Right lobe of liver (tissue), 6 donors: ENCODE results near the gene C6orf132. TPM values are rescaled to one million over a fixed set of nuclear protein-coding genes. Genes with fewer than 3 reads are reported as not detected.

Source experiments
- ATAC-seq, 4 donors: fragments of 200-7000 bp; cut with Tn5 transposase; one replicate each; pipeline ENCODE4 v1.9.1; 2020; ENCODE audit warnings: mild to moderate bottlenecking in 4 of 4, moderate library complexity in 4 of 4
- DNase-seq, 3 donors: peaks; one replicate each; pipeline ENCODE4 v3.0.0-alpha.2; 2020
- H3K27ac ChIP-seq, 3 donors: fragments of 200-600 bp; one replicate each; pipeline ENCODE4 v1.8.0; 2022
- H3K27me3 ChIP-seq, 2 donors: fragments of 200-600 bp; one replicate each; pipeline ENCODE4 v1.8.0; 2022
- H3K36me3 ChIP-seq, 4 donors: fragments of 200-600 bp; sonication (generic) in 1 of 4; one replicate each; pipeline versions ENCODE4 v1.5.1 to v1.8.0; 2017 to 2022; ENCODE audit warnings: control low read depth in 1 of 4
- H3K4me1 ChIP-seq, 4 donors: fragments of 200-600 bp; sonication (generic) in 1 of 4; one replicate each; pipeline versions ENCODE4 v1.5.1 to v1.8.0; 2017 to 2022; ENCODE audit warnings: control low read depth in 1 of 4
- H3K4me3 ChIP-seq, 3 donors: fragments of 200-600 bp; one replicate each; pipeline ENCODE4 v1.8.0; 2022
- H3K9me3 ChIP-seq, 4 donors: fragments of 200-600 bp; sonication (generic) in 1 of 4; one replicate each; pipeline versions ENCODE4 v1.5.1 to v1.8.0; 2017 to 2022; ENCODE audit warnings: control low read depth in 1 of 4
- CTCF ChIP-seq, 4 donors: fragments of 200-600 bp in 3 of 4; fragments of 450-650 bp in 1 of 4; IDR thresholded peaks; one replicate each; pipeline versions ENCODE4 v1.5.1 to v1.8.0; 2016 to 2022; ENCODE audit warnings: antibody characterized with exemption in 4 of 4, mild to moderate bottlenecking in 2 of 4
- POLR2A ChIP-seq: fragments of 450-650 bp; IDR thresholded peaks from one replicate; pipeline ENCODE4 v1.6.1; 2017; ENCODE audit warnings: antibody characterized with exemption, mild to moderate bottlenecking
- WGBS: methylation state at CpG from one replicate; pipeline ENCODE4 v1.1.6; 2018; ENCODE audit warnings: low coverage, low lambda C conversion rate; ENCODE audit not compliant: insufficient coverage; ENCODE audit errors: missing lambda C conversion rate; 5-methylcytosine and 5-hydroxymethylcytosine counted together
- intact Hi-C, 2 donors: fragments of 100-400 bp; cut with DNase I; formaldehyde crosslinking; loops; one replicate each; pipeline versions ENCODE4 v1.11.2 to v1.14.1; 2022
- total RNA-seq, 6 experiments: library from RNA; depleted of rRNA in 2 of 6; stranded (reverse); fragments of >200 nt in 2 of 6; fragmentation: NEBNext Ultra II Directional in 3 of 6; extraction: Animal tissue kit (Norgen Biotek cat#: 25700) in 3 of 6; gene quantifications; one replicate each; pipeline versions ENCODE4 v1.1.0 to v1.2.4, GENCODE V29; 2016 to 2023
- donor health status: DM: no; HTN: yes; CAD: no.
- donor health status: DM: no; HTN: no; CAD: no.
- donor health status: DM: no; HTN: no; CAD: no.
- donor health status: DM: no; HTN: yes; CAD: no.
- donor health status: DM: no; HTN: yes; CAD: no.

The C6orf132 gene
- total RNA-seq, 6 experiments from 2014 or later = 0.07 to 0.74 (median 0.34) TPM

- H3K9me3 ChIP-seq = no peaks in the 10 kb centered on the region
- TF ChIP-seq CTCF (IDR thresholded peaks at IDR 0.05) (peak; percentile 64 to 80 (median 66)), POLR2A (no peak)
- H3K4me1 ChIP-seq = no peaks in the 10 kb centered on the region
- no peaks in the 10 kb centered on the region for H3K27me3 ChIP-seq
- ATAC-seq (peak; percentile 71 to 90 (median 86)), DNase-seq (peak; percentile 65 to 73 (median 70))
- no peaks in the 10 kb centered on the region for H3K36me3 ChIP-seq
- peak overlapping the region; percentile 37 to 49 (median 41) for H3K4me3 ChIP-seq
- no peak overlapping the region for H3K27ac ChIP-seq
- WGBS = 0% methylated on average over 3 of the region's 66 CpGs
- intact Hi-C loops = no loop called here
Observed at GRCh38 chr6:42104095-42104803, 38.2 kb downstream of the C6orf132 start.

GRCh38 chr6:42103753-42104094 is 38.7 kb downstream of the C6orf132 start:
- H3K4me1 ChIP-seq = no peaks in the 10 kb centered on the region
- no peaks in the 10 kb centered on the region for H3K9me3 ChIP-seq
- ATAC-seq (no peak), DNase-seq (no peak)
- TF ChIP-seq POLR2A (no peak), CTCF (IDR thresholded peaks at IDR 0.05) (no peak)
- intact Hi-C loops = no loop called here
- H3K27me3 ChIP-seq = no peaks in the 10 kb centered on the region
- WGBS = 92% methylated on average over 6 of the region's 12 CpGs
- no peak overlapping the region for H3K27ac ChIP-seq
- H3K36me3 ChIP-seq = no peaks in the 10 kb centered on the region
- no peak overlapping the region for H3K4me3 ChIP-seq

- H3K4me3 ChIP-seq = no peak overlapping the region
- TF ChIP-seq CTCF (IDR thresholded peaks at IDR 0.05) = no peak
- TF ChIP-seq POLR2A = no peak
- no peak for DNase-seq
- H3K27me3 ChIP-seq = no peaks in the 10 kb centered on the region
- no peaks in the 10 kb centered on the region for H3K36me3 ChIP-seq
- intact Hi-C loops = no loop called here
- no peaks in the 10 kb centered on the region for H3K4me1 ChIP-seq
- WGBS = 94% methylated on average over 3 of the region's 7 CpGs
- no peak overlapping the region for H3K27ac ChIP-seq
- no peak for ATAC-seq
- H3K9me3 ChIP-seq = no peaks in the 10 kb centered on the region
Observed at GRCh38 chr6:42103216-42103615, 39.2 kb downstream of the C6orf132 start.

GRCh38 chr6:42101186-42101657 is 41.2 kb downstream of the C6orf132 start:
- Histone ChIP-seq H3K4me1 (no peaks in the 10 kb centered on the region), H3K36me3 (no peaks in the 10 kb centered on the region), H3K27ac (no peak overlapping the region), H3K27me3 (no peaks in the 10 kb centered on the region), H3K4me3 (no peak overlapping the region), H3K9me3 (no peaks in the 10 kb centered on the region)
- WGBS = 70% methylated on average over 8 of the region's 8 CpGs
- ATAC-seq (peak in 2 of 4 donors; percentile 45 to 46), DNase-seq (no peak)
- intact Hi-C loops = no loop called here
- TF ChIP-seq POLR2A = no peak
- TF ChIP-seq CTCF (IDR thresholded peaks at IDR 0.05) = no peak
